Natural killer cell (primary cell): ENCODE measurements around the gene ERBB3. TPM values are rescaled to one million over a fixed set of nuclear protein-coding genes. Genes with fewer than 3 reads are reported as not detected.

Source experiments
- ATAC-seq, 3 donors: fragments of 150-1000 bp in 2 of 3; fragments of 200-7000 bp in 1 of 3; cut with Tn5 transposase; 1 replicate in 1 of 3; 2 replicates in 2 of 3; pipeline ENCODE4 v1.10.0; 2021; ENCODE audit warnings: mild to moderate bottlenecking in 2 of 3, moderate library complexity in 2 of 3
- DNase-seq, 2 donors: peaks; one replicate each; pipeline versions ENCODE4 v3.0.0 to v3.0.0-alpha.2; 2013 to 2021; ENCODE audit warnings: mixed read lengths in 1 of 2
- H3K27ac ChIP-seq: one replicate; pipeline ENCODE4 v1.5.1; 2013; ENCODE audit warnings: mild to moderate bottlenecking, low read length
- H3K27me3 ChIP-seq: one replicate; pipeline ENCODE4 v1.6.1; 2013; ENCODE audit warnings: low read length; ENCODE audit not compliant: control insufficient read depth, insufficient read depth
- H3K36me3 ChIP-seq: one replicate; pipeline ENCODE4 v1.6.1; 2013; ENCODE audit warnings: low read length; ENCODE audit not compliant: control insufficient read depth, insufficient read depth
- H3K4me1 ChIP-seq: one replicate; pipeline ENCODE4 v1.6.1; 2013; ENCODE audit warnings: low read length; ENCODE audit not compliant: control insufficient read depth, insufficient read depth
- H3K4me3 ChIP-seq: one replicate; pipeline ENCODE4 v1.5.1; 2013; ENCODE audit warnings: low read length
- H3K9me3 ChIP-seq: one replicate; pipeline ENCODE4 v1.6.1; 2013; ENCODE audit warnings: low read length; ENCODE audit not compliant: control insufficient read depth, insufficient read depth
- H3K27ac Mint-ChIP-seq, 2 donors: one replicate each; pipeline ENCODE4 v1.8.0; 2022; ENCODE audit warnings: mild to moderate bottlenecking in 2 of 2, mixed read lengths in 2 of 2, moderate library complexity in 1 of 2
- H3K27me3 Mint-ChIP-seq, 2 donors: one replicate each; pipeline ENCODE4 v1.8.0; 2022; ENCODE audit warnings: low read depth in 2 of 2, mixed read lengths in 2 of 2
- H3K36me3 Mint-ChIP-seq: one replicate; pipeline ENCODE4 v1.8.0; 2022; ENCODE audit warnings: mixed read lengths
- H3K4me1 Mint-ChIP-seq, 2 donors: one replicate each; pipeline ENCODE4 v1.8.0; 2022; ENCODE audit warnings: mixed read lengths in 2 of 2
- H3K4me3 Mint-ChIP-seq: one replicate; pipeline ENCODE4 v1.8.0; 2022; ENCODE audit warnings: mild to moderate bottlenecking, moderate library complexity, mixed read lengths
- H3K9me3 Mint-ChIP-seq, 2 donors: one replicate each; pipeline ENCODE4 v1.8.0; 2022; ENCODE audit warnings: mixed read lengths in 2 of 2
- WGBS: methylation state at CpG from one replicate; pipeline ENCODE4 v1.1.7; 2013; ENCODE audit warnings: missing lambda C conversion rate; ENCODE audit not compliant: insufficient coverage; 5-methylcytosine and 5-hydroxymethylcytosine counted together
- intact Hi-C: fragments of 100-400 bp; cut with micrococcal nuclease; formaldehyde crosslinking; loops from one replicate; pipeline ENCODE4 v1.14.2; 2022
- total RNA-seq, 4 donors: library from RNA; stranded (reverse); fragments of 120-200 nt in 1 of 4; gene quantifications; one replicate each; pipeline versions ENCODE4 v1.2.3 to v1.2.4, GENCODE V29; 2013 to 2022
- TF ChIP-seq, protein P1 (sequence below): fragments of 200-600 bp; IDR thresholded peaks from one replicate; pipeline ENCODE4 v1.8.0; 2022; ENCODE audit warnings: antibody characterized with exemption

ERBB3 gene
- total RNA-seq, 3 donors from 2014 or later (not counting 1 experiment from before 2014, with no cell fraction given): 0.26 to 0.66 TPM; not detected in 1

GRCh38 chr12:56084958-56085543 is 5.1 kb downstream of the ERBB3 start:
- H3K4me3 ChIP-seq: no peak overlapping the region
- TF ChIP-seq, protein P1, sequence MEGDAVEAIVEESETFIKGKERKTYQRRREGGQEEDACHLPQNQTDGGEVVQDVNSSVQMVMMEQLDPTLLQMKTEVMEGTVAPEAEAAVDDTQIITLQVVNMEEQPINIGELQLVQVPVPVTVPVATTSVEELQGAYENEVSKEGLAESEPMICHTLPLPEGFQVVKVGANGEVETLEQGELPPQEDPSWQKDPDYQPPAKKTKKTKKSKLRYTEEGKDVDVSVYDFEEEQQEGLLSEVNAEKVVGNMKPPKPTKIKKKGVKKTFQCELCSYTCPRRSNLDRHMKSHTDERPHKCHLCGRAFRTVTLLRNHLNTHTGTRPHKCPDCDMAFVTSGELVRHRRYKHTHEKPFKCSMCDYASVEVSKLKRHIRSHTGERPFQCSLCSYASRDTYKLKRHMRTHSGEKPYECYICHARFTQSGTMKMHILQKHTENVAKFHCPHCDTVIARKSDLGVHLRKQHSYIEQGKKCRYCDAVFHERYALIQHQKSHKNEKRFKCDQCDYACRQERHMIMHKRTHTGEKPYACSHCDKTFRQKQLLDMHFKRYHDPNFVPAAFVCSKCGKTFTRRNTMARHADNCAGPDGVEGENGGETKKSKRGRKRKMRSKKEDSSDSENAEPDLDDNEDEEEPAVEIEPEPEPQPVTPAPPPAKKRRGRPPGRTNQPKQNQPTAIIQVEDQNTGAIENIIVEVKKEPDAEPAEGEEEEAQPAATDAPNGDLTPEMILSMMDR: no peak
- 88% methylated on average over 15 of the region's 15 CpGs for WGBS
- H3K27ac ChIP-seq: no peak overlapping the region
- Mint-ChIP-seq H3K36me3 (no peaks in the 10 kb centered on the region), H3K27me3 (peaks cover 7 to 16% of the 10 kb centered on the region in 2 donors), H3K27ac (no peak overlapping the region), H3K4me3 (no peak overlapping the region), H3K4me1 (peaks cover 0 to 10% of the 10 kb centered on the region in 2 donors), H3K9me3 (no peaks in the 10 kb centered on the region)
- peaks cover 10% of the 10 kb centered on the region for H3K27me3 ChIP-seq
- H3K9me3 ChIP-seq: no peaks in the 10 kb centered on the region
- no peaks in the 10 kb centered on the region for H3K36me3 ChIP-seq
- ATAC-seq (no peak), DNase-seq (peak in 1 of 2 donors; percentile 42)
- peaks cover 7% of the 10 kb centered on the region for H3K4me1 ChIP-seq
- intact Hi-C loops: no loop called here

DNA sequence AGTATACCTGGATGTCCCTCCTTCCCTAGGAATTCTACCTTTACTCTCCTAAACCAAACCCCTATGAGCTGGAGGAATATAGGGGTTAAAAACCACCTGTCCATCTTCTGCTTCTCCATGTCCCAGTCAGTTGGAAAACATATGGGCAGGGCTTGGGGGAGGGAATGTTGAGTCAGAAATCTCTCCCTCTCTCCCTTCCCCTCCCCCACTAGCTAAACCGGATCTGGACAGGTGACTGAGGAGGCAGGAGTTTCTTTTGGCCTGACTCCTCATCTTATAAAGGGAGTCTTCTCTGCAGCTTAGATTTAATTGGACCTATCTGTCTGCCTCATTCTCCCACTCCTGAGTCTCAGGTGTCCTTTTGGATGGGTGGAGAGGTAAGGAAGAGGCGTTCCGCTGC is 6.1 kb downstream of the ERBB3 start:
- no CpG with 5 or more reads among the region's 3 CpGs for WGBS
- Mint-ChIP-seq H3K27me3 (peaks cover 7 to 15% of the 10 kb centered on the region in 2 donors), H3K27ac (no peak overlapping the region), H3K4me3 (no peak overlapping the region), H3K4me1 (peaks cover 0 to 2% of the 10 kb centered on the region in 2 donors), H3K36me3 (no peaks in the 10 kb centered on the region), H3K9me3 (no peaks in the 10 kb centered on the region)
- intact Hi-C loops: no loop called here
- Histone ChIP-seq H3K36me3 (no peaks in the 10 kb centered on the region), H3K9me3 (no peaks in the 10 kb centered on the region), H3K4me3 (no peak overlapping the region), H3K27ac (no peak overlapping the region), H3K4me1 (no peaks in the 10 kb centered on the region), H3K27me3 (peaks cover under 1% of the 10 kb centered on the region)
- DNase-seq (no peak), ATAC-seq (no peak)
- TF ChIP-seq, protein P1: no peak

- TF ChIP-seq, protein P1: no peak
- Mint-ChIP-seq H3K27me3 (peaks cover 7 to 13% of the 10 kb centered on the region in 2 donors), H3K4me1 (no peaks in the 10 kb centered on the region), H3K9me3 (no peaks in the 10 kb centered on the region), H3K4me3 (no peak overlapping the region), H3K36me3 (no peaks in the 10 kb centered on the region), H3K27ac (no peak overlapping the region)
- Histone ChIP-seq H3K36me3 (no peaks in the 10 kb centered on the region), H3K27ac (no peak overlapping the region), H3K27me3 (no peaks in the 10 kb centered on the region), H3K4me3 (no peak overlapping the region), H3K4me1 (no peaks in the 10 kb centered on the region), H3K9me3 (no peaks in the 10 kb centered on the region)
- WGBS: 87% methylated on average over 6 of the region's 6 CpGs
- intact Hi-C loops: no loop called here
- DNase-seq (no peak), ATAC-seq (no peak)
Observed at GRCh38 chr12:56086608-56087007, 6.6 kb downstream of the ERBB3 start.

GRCh38 chr12:56087220-56087619 is 7.3 kb downstream of the ERBB3 start:
- DNase-seq: no peak
- no peaks in the 10 kb centered on the region for H3K9me3 Mint-ChIP-seq
- no peak for ATAC-seq
- H3K36me3 Mint-ChIP-seq: no peaks in the 10 kb centered on the region
- TF ChIP-seq, protein P1: no peak
- no peak overlapping the region for H3K4me3 ChIP-seq
- no peaks in the 10 kb centered on the region for H3K9me3 ChIP-seq
- no peaks in the 10 kb centered on the region for H3K4me1 Mint-ChIP-seq
- intact Hi-C loops: no loop called here
- WGBS: 96% methylated on average over 6 of the region's 6 CpGs
- H3K4me3 Mint-ChIP-seq: no peak overlapping the region
- no peaks in the 10 kb centered on the region for H3K27me3 ChIP-seq
- no peaks in the 10 kb centered on the region for H3K4me1 ChIP-seq
- peaks cover 7 to 10% of the 10 kb centered on the region in 2 donors for H3K27me3 Mint-ChIP-seq
- no peak overlapping the region for H3K27ac ChIP-seq
- H3K27ac Mint-ChIP-seq: no peak overlapping the region
- no peaks in the 10 kb centered on the region for H3K36me3 ChIP-seq
